Upper lobe of left lung (tissue), 6 donors: ENCODE measurements around the gene GRIA1. TPM values are rescaled to one million over a fixed set of nuclear protein-coding genes. Genes with fewer than 3 reads are reported as not detected.

Source experiments
- ATAC-seq, 2 donors: fragments of 200-7000 bp; cut with Tn5 transposase; one replicate each; pipeline ENCODE4 v1.9.1; 2022; ENCODE audit warnings: mild to moderate bottlenecking in 2 of 2, moderate library complexity in 2 of 2; ENCODE audit not compliant: low FRiP score in 2 of 2
- DNase-seq, 2 donors: peaks; one replicate each; pipeline ENCODE4 v3.0.0-alpha.2; 2019 to 2020
- H3K27ac ChIP-seq, 4 donors: fragments of 200-600 bp; sonication (generic); one replicate each; pipeline ENCODE4 v1.5.1; 2016 to 2019
- H3K27me3 ChIP-seq, 4 donors: fragments of 200-600 bp; sonication (generic); one replicate each; pipeline ENCODE4 v1.5.1; 2017 to 2019
- H3K36me3 ChIP-seq, 4 donors: fragments of 200-600 bp; sonication (generic); one replicate each; pipeline ENCODE4 v1.5.1; 2016 to 2019
- H3K4me1 ChIP-seq, 4 donors: fragments of 200-600 bp; sonication (generic); one replicate each; pipeline ENCODE4 v1.5.1; 2018 to 2019
- H3K4me3 ChIP-seq, 4 donors: fragments of 200-600 bp; sonication (generic); one replicate each; pipeline ENCODE4 v1.5.1; 2017 to 2019; ENCODE audit warnings: mild to moderate bottlenecking in 2 of 4, moderate library complexity in 1 of 4
- H3K9me3 ChIP-seq, 4 donors: fragments of 200-600 bp; sonication (generic); one replicate each; pipeline ENCODE4 v1.5.1; 2018 to 2019
- EP300 ChIP-seq, 4 donors: sonication (generic); formaldehyde crosslinking; IDR thresholded peaks; one replicate each; pipeline ENCODE4 v1.5.1; 2017; ENCODE audit warnings: antibody characterized with exemption in 4 of 4, control low read depth in 2 of 4
- POLR2A ChIP-seq, 4 donors: fragments of 450-650 bp; IDR thresholded peaks; one replicate each; pipeline ENCODE4 v1.5.1; 2016 to 2017; ENCODE audit warnings: antibody characterized with exemption in 4 of 4, mild to moderate bottlenecking in 2 of 4
- POLR2AphosphoS5 ChIP-seq, 2 donors: sonication (generic); formaldehyde crosslinking; IDR thresholded peaks; one replicate each; pipeline ENCODE4 v1.5.1; 2017; ENCODE audit warnings: antibody characterized with exemption in 2 of 2
- WGBS, 2 donors: methylation state at CpG; one replicate each; pipeline ENCODE4 v1.1.5; 2017 to 2018; 5-methylcytosine and 5-hydroxymethylcytosine counted together
- total RNA-seq, 6 donors: library from RNA; depleted of rRNA in 4 of 6; stranded (reverse); fragments of >200 nt in 4 of 6; gene quantifications; one replicate each; pipeline versions ENCODE4 v1.1.0 to v1.2.1, GENCODE V29; 2016 to 2021
- TF ChIP-seq, protein P1 (sequence below), 6 experiments: fragments of 450-650 bp in 4 of 6; fragments of 200-600 bp in 2 of 6; sonication (generic) in 2 of 6; IDR thresholded peaks; one replicate each; pipeline ENCODE4 v1.5.1; 2016 to 2019; ENCODE audit warnings: antibody characterized with exemption in 6 of 6
- donor health status: DM: no; HTN: no; CAD: no; lungs with moderate emphysema.
- donor health status: DM: no; HTN: yes; CAD: no; lungs with severe emphysema.

GRIA1 gene
- total RNA-seq, 6 donors from 2014 or later: 4.3 to 17.8 (median 9.3) TPM

GRCh38 chr5:153672347-153673090 is 182.0 kb downstream of the GRIA1 start:
- no peaks in the 10 kb centered on the region for H3K9me3 ChIP-seq
- H3K4me3 ChIP-seq: no peak overlapping the region
- no peaks in the 10 kb centered on the region for H3K36me3 ChIP-seq
- WGBS, 2 donors: 68 to 70% methylated on average over 6 of the region's 6 CpGs
- TF ChIP-seq EP300 (IDR thresholded peaks at IDR 0.05) (no peak), POLR2A (IDR thresholded peaks at IDR 0.05) (no peak), POLR2AphosphoS5 (IDR thresholded peaks at IDR 0.05) (no peak)
- TF ChIP-seq, protein P1, sequence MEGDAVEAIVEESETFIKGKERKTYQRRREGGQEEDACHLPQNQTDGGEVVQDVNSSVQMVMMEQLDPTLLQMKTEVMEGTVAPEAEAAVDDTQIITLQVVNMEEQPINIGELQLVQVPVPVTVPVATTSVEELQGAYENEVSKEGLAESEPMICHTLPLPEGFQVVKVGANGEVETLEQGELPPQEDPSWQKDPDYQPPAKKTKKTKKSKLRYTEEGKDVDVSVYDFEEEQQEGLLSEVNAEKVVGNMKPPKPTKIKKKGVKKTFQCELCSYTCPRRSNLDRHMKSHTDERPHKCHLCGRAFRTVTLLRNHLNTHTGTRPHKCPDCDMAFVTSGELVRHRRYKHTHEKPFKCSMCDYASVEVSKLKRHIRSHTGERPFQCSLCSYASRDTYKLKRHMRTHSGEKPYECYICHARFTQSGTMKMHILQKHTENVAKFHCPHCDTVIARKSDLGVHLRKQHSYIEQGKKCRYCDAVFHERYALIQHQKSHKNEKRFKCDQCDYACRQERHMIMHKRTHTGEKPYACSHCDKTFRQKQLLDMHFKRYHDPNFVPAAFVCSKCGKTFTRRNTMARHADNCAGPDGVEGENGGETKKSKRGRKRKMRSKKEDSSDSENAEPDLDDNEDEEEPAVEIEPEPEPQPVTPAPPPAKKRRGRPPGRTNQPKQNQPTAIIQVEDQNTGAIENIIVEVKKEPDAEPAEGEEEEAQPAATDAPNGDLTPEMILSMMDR (IDR thresholded peaks at IDR 0.05): no peak
- ATAC-seq (no peak), DNase-seq (no peak)
- H3K4me1 ChIP-seq: no peaks in the 10 kb centered on the region
- no peak overlapping the region for H3K27ac ChIP-seq
- H3K27me3 ChIP-seq: no peaks in the 10 kb centered on the region

DNA sequence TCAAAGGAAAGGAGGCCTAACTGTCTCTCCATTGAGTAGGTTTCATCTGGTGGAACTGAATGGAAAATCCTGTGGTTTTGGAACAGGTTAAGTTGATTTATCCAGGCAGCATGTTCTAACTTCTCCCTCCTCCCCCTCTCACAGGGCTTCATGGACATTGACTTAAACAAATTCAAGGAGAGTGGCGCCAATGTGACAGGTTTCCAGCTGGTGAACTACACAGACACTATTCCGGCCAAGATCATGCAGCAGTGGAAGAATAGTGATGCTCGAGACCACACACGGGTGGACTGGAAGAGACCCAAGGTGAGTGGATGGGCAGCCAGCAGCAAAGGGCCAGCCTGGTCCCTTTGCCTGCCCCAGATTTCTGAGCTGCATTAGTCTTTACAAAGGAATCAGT is 183.9 kb downstream of the GRIA1 start:
- H3K9me3 ChIP-seq: no peaks in the 10 kb centered on the region

DNA sequence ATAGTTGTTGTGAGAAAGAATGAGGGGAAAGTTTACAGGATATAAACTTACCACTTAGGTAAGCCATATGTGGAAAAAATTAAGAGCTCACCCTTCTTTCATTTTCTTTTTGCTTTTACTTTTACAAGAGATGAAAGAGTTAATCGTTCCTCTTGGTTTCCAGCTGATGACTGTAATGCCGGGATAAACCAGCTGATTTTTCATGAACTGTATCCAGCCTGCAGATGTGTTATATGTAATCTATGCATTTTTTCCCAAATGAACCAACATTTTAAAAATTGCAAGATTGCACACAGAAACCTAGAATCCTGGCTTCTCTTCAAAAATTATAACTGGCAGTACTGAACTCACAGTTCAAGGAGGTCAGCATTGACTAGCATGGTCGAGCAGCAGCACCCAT is 185.9 kb downstream of the GRIA1 start:
- no peak overlapping the region for H3K27ac ChIP-seq

More for the DNA sequence above, 183.9 kb downstream of the GRIA1 start:
- no peak for TF ChIP-seq POLR2A (IDR thresholded peaks at IDR 0.05)
- no peak for TF ChIP-seq EP300 (IDR thresholded peaks at IDR 0.05)
- no peak for TF ChIP-seq POLR2AphosphoS5 (IDR thresholded peaks at IDR 0.05)
- TF ChIP-seq, protein P1 (IDR thresholded peaks at IDR 0.05): no peak
- Histone ChIP-seq H3K4me1 (no peaks in the 10 kb centered on the region), H3K27me3 (no peaks in the 10 kb centered on the region), H3K36me3 (no peaks in the 10 kb centered on the region), H3K27ac (no peak overlapping the region), H3K4me3 (no peak overlapping the region)
- ATAC-seq (no peak), DNase-seq (no peak)
- WGBS, 2 donors: 82 to 83% methylated on average over 4 of the region's 4 CpGs

DNA sequence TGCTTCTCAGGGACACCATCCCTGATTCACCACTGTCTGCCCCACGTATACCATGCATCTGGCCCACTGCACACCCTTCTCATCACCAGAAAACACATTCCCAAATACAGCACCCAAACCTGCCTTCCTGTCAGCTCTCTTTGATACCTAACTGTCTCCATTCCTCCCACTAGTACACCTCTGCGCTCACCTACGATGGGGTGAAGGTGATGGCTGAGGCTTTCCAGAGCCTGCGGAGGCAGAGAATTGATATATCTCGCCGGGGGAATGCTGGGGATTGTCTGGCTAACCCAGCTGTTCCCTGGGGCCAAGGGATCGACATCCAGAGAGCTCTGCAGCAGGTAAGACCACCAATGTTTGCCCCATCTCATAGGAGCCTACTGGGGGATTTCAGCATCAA is 186.4 kb downstream of the GRIA1 start:
- H3K36me3 ChIP-seq: no peaks in the 10 kb centered on the region
- WGBS, 2 donors: 81 to 94% methylated on average over 7 of the region's 7 CpGs
- H3K9me3 ChIP-seq: no peaks in the 10 kb centered on the region
- H3K4me1 ChIP-seq: no peaks in the 10 kb centered on the region
- TF ChIP-seq, protein P1 (IDR thresholded peaks at IDR 0.05): no peak
- no peak for TF ChIP-seq EP300 (IDR thresholded peaks at IDR 0.05)
- no peak for TF ChIP-seq POLR2AphosphoS5 (IDR thresholded peaks at IDR 0.05)
- TF ChIP-seq POLR2A (IDR thresholded peaks at IDR 0.05): no peak
- H3K4me3 ChIP-seq: no peak overlapping the region
- ATAC-seq: no peak
- H3K27me3 ChIP-seq: no peaks in the 10 kb centered on the region
- DNase-seq: no peak
- H3K27ac ChIP-seq: no peak overlapping the region

More for the DNA sequence above, 185.9 kb downstream of the GRIA1 start:
- Histone ChIP-seq H3K4me1 (no peaks in the 10 kb centered on the region), H3K36me3 (no peaks in the 10 kb centered on the region), H3K9me3 (no peaks in the 10 kb centered on the region), H3K27me3 (no peaks in the 10 kb centered on the region), H3K4me3 (no peak overlapping the region)
- no peak for TF ChIP-seq POLR2A (IDR thresholded peaks at IDR 0.05)
- TF ChIP-seq, protein P1 (IDR thresholded peaks at IDR 0.05): no peak
- no peak for TF ChIP-seq EP300 (IDR thresholded peaks at IDR 0.05)
- no peak for TF ChIP-seq POLR2AphosphoS5 (IDR thresholded peaks at IDR 0.05)
- no peak for ATAC-seq
- DNase-seq: no peak
- WGBS, 2 donors: 60 to 65% methylated on average over 3 of the region's 3 CpGs
